ENCODE results near the gene ABHD12B. TPM values are rescaled to one million over a fixed set of nuclear protein-coding genes. Genes with fewer than 3 reads are reported as not detected.

ABHD12B gene
- total and polyA plus RNA-seq, 2 experiments from 2014 or later, result 9.0 to 52.8 TPM

- H3K27ac Mint-ChIP-seq, result no peak overlapping the region
- H3K4me2 ChIP-seq, result no peak overlapping the region
- no peak overlapping the region for H3K27ac ChIP-seq (ENCODE audit: low read depth)
- H3K9me3 Mint-ChIP-seq, result no peaks in the 10 kb centered on the region
- no peak overlapping the region for H3K4me3 ChIP-seq
- no peaks in the 10 kb centered on the region for H3K27me3 Mint-ChIP-seq (ENCODE audit: insufficient read depth, low read depth, poor library complexity)
- no peak overlapping the region for H3K4me3 Mint-ChIP-seq
- H3K36me3 ChIP-seq (ENCODE audit: insufficient read depth), result peaks cover 14% of the 10 kb centered on the region; the same call in 1 of the 2 replicates
- TF ChIP-seq EZH2 (IDR thresholded peaks at IDR 0.05; ENCODE audit: low read depth, unreplicated experiment), result no peak
- no peak for TF ChIP-seq ZNF331 (CRISPR knock-in tag; IDR thresholded peaks at IDR 0.05; ENCODE audit: low read depth)
- no peak for TF ChIP-seq ZNF114 (CRISPR knock-in tag; IDR thresholded peaks at IDR 0.05)
- no peak for TF ChIP-seq ETS1 (IDR thresholded peaks at IDR 0.05)
- TF ChIP-seq REST (IDR thresholded peaks at IDR 0.05; ENCODE audit: unreplicated experiment), result no peak
- TF ChIP-seq CREB1 (CRISPR knock-in tag; IDR thresholded peaks at IDR 0.05; ENCODE audit: low read depth), result no peak
- TF ChIP-seq CTCF (conservative IDR thresholded peaks at IDR 0.05; ENCODE audit: low read depth in 2 of 2), result no peak
- TF ChIP-seq, protein P1, sequence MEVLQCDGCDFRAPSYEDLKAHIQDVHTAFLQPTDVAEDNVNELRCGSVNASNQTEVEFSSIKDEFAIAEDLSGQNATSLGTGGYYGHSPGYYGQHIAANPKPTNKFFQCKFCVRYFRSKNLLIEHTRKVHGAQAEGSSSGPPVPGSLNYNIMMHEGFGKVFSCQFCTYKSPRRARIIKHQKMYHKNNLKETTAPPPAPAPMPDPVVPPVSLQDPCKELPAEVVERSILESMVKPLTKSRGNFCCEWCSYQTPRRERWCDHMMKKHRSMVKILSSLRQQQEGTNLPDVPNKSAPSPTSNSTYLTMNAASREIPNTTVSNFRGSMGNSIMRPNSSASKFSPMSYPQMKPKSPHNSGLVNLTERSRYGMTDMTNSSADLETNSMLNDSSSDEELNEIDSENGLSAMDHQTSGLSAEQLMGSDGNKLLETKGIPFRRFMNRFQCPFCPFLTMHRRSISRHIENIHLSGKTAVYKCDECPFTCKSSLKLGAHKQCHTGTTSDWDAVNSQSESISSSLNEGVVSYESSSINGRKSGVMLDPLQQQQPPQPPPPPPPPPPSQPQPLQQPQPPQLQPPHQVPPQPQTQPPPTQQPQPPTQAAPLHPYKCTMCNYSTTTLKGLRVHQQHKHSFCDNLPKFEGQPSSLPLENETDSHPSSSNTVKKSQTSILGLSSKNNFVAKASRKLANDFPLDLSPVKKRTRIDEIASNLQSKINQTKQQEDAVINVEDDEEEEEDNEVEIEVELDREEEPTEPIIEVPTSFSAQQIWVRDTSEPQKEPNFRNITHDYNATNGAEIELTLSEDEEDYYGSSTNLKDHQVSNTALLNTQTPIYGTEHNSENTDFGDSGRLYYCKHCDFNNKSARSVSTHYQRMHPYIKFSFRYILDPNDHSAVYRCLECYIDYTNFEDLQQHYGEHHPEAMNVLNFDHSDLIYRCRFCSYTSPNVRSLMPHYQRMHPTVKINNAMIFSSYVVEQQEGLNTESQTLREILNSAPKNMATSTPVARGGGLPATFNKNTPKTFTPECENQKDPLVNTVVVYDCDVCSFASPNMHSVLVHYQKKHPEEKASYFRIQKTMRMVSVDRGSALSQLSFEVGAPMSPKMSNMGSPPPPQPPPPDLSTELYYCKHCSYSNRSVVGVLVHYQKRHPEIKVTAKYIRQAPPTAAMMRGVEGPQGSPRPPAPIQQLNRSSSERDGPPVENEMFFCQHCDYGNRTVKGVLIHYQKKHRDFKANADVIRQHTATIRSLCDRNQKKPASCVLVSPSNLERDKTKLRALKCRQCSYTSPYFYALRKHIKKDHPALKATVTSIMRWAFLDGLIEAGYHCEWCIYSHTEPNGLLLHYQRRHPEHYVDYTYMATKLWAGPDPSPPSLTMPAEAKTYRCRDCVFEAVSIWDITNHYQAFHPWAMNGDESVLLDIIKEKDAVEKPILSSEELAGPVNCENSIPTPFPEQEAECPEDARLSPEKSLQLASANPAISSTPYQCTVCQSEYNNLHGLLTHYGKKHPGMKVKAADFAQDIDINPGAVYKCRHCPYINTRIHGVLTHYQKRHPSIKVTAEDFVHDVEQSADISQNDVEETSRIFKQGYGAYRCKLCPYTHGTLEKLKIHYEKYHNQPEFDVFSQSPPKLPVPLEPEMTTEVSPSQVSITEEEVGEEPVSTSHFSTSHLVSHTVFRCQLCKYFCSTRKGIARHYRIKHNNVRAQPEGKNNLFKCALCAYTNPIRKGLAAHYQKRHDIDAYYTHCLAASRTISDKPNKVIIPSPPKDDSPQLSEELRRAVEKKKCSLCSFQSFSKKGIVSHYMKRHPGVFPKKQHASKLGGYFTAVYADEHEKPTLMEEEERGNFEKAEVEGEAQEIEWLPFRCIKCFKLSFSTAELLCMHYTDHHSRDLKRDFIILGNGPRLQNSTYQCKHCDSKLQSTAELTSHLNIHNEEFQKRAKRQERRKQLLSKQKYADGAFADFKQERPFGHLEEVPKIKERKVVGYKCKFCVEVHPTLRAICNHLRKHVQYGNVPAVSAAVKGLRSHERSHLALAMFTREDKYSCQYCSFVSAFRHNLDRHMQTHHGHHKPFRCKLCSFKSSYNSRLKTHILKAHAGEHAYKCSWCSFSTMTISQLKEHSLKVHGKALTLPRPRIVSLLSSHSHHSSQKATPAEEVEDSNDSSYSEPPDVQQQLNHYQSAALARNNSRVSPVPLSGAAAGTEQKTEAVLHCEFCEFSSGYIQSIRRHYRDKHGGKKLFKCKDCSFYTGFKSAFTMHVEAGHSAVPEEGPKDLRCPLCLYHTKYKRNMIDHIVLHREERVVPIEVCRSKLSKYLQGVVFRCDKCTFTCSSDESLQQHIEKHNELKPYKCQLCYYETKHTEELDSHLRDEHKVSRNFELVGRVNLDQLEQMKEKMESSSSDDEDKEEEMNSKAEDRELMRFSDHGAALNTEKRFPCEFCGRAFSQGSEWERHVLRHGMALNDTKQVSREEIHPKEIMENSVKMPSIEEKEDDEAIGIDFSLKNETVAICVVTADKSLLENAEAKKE (CRISPR knock-in tag; IDR thresholded peaks at IDR 0.05), result no peak
- TF ChIP-seq STAT1 (IDR thresholded peaks at IDR 0.05; ENCODE audit: unreplicated experiment), result no peak
- no peak for TF ChIP-seq NANOG (IDR thresholded peaks at IDR 0.05; ENCODE audit: borderline replicate concordance)
- no peak for TF ChIP-seq POLR2AphosphoS5 (IDR thresholded peaks at IDR 0.05; ENCODE audit: low read depth)
- TF ChIP-seq JUNB (IDR thresholded peaks at IDR 0.05; ENCODE audit: unreplicated experiment), result no peak
- TF ChIP-seq EZH2phosphoT487 (IDR thresholded peaks at IDR 0.05; ENCODE audit: unreplicated experiment), result no peak
- H3F3A ChIP-seq (replicated peaks; ENCODE audit: low read depth), result no peaks in the 10 kb centered on the region; the same call in 1 of the 2 replicates
- peaks cover 4% of the 10 kb centered on the region; the same call in 2 of the 3 replicates for H3K4me1 Mint-ChIP-seq
- no peaks in the 10 kb centered on the region for H3K4me1 ChIP-seq (ENCODE audit: insufficient read depth)
- DNase-seq (ENCODE audit: low spot score) (no peak), ATAC-seq (no peak)
- H4K20me1 ChIP-seq (replicated peaks; ENCODE audit: insufficient read depth), result peaks cover 5% of the 10 kb centered on the region; the same call in 1 of the 2 replicates
- H3K27me3 ChIP-seq (ENCODE audit: insufficient read depth), result no peaks in the 10 kb centered on the region
- peaks cover 6% of the 10 kb centered on the region for H3K79me2 ChIP-seq (replicated peaks; ENCODE audit: insufficient read depth)
- no peaks in the 10 kb centered on the region for H3K9me2 ChIP-seq (ENCODE audit: insufficient read depth)
- H3K36me3 Mint-ChIP-seq (ENCODE audit: low read depth), result peaks cover 20% of the 10 kb centered on the region
- H2AFZ ChIP-seq, result no peak overlapping the region
Measured at GRCh38 chr14:50937325-50937724, 65.5 kb downstream of the ABHD12B start.

Data from GM23338 (cell line).